Body of pancreas (tissue), 4 donors: Measurements from ENCODE around the gene C2orf81. TPM values are rescaled to one million over a fixed set of nuclear protein-coding genes. Genes with fewer than 3 reads are reported as not detected.

Experiments
- ATAC-seq: fragments of 150-250 bp; one replicate; pipeline ENCODE4 v1.9.1; 2016
- DNase-seq, 4 donors: peaks; one replicate each; pipeline ENCODE4 v3.0.0-alpha.2; 2019
- H3K27ac ChIP-seq, 4 donors: fragments of 200-600 bp; sonication (generic); 1 replicate in 3 of 4; 2 replicates in 1 of 4; pipeline versions ENCODE4 v1.5.1 to v1.6.1; 2016 to 2019; ENCODE audit warnings: mild to moderate bottlenecking in 1 of 4, mixed read lengths in 1 of 4, moderate library complexity in 1 of 4
- H3K27me3 ChIP-seq, 2 donors: fragments of 200-600 bp; sonication (generic); one replicate each; pipeline ENCODE4 v1.6.0; 2016; ENCODE audit warnings: mild to moderate bottlenecking in 1 of 2
- H3K36me3 ChIP-seq, 2 donors: fragments of 200-600 bp; sonication (generic); replicated peaks in 1 of 2; 2 replicates each; pipeline ENCODE4 v1.5.1; 2016; ENCODE audit warnings: low read depth in 2 of 2; ENCODE audit not compliant: insufficient read depth in 1 of 2
- H3K4me1 ChIP-seq: fragments of 200-600 bp; sonication (generic); one replicate; pipeline ENCODE4 v1.6.0; 2016
- H3K4me3 ChIP-seq, 2 donors: fragments of 200-600 bp; sonication (generic); 1 replicate in 1 of 2; 2 replicates in 1 of 2; pipeline ENCODE4 v1.5.1; 2016 to 2019
- H3K9me3 ChIP-seq, 3 donors: fragments of 200-600 bp; sonication (generic); 1 replicate in 2 of 3; 2 replicates in 1 of 3; pipeline ENCODE4 v1.5.1; 2016
- POLR2A ChIP-seq, 3 donors: fragments of 450-650 bp; IDR thresholded peaks; one replicate each; pipeline ENCODE4 v1.6.1; 2016; ENCODE audit warnings: antibody characterized with exemption in 3 of 3, mild to moderate bottlenecking in 2 of 3
- WGBS, 2 donors: methylation state at CpG; one replicate each; pipeline ENCODE4 v1.1.5; 2017; 5-methylcytosine and 5-hydroxymethylcytosine counted together
- intact Hi-C: fragments of 100-400 bp; cut with DNase I; formaldehyde crosslinking; loops from one replicate; pipeline ENCODE4 v1.15.1; 2023
- total RNA-seq, 2 donors: library from RNA; depleted of rRNA; stranded (reverse); fragments of >200 nt; gene quantifications; one replicate each; pipeline ENCODE4 v1.1.0, GENCODE V29; 2016
- TF ChIP-seq, protein P1 (sequence below), 7 experiments: fragments of 450-650 bp in 4 of 7; fragments of 200-600 bp in 3 of 7; sonication (generic) in 3 of 7; IDR thresholded peaks; one replicate each; pipeline ENCODE4 v1.5.1; 2016 to 2019; ENCODE audit warnings: antibody characterized with exemption in 7 of 7

The C2orf81 gene
- total RNA-seq, 2 donors from 2014 or later = 0.33 to 1.6 TPM

DNA sequence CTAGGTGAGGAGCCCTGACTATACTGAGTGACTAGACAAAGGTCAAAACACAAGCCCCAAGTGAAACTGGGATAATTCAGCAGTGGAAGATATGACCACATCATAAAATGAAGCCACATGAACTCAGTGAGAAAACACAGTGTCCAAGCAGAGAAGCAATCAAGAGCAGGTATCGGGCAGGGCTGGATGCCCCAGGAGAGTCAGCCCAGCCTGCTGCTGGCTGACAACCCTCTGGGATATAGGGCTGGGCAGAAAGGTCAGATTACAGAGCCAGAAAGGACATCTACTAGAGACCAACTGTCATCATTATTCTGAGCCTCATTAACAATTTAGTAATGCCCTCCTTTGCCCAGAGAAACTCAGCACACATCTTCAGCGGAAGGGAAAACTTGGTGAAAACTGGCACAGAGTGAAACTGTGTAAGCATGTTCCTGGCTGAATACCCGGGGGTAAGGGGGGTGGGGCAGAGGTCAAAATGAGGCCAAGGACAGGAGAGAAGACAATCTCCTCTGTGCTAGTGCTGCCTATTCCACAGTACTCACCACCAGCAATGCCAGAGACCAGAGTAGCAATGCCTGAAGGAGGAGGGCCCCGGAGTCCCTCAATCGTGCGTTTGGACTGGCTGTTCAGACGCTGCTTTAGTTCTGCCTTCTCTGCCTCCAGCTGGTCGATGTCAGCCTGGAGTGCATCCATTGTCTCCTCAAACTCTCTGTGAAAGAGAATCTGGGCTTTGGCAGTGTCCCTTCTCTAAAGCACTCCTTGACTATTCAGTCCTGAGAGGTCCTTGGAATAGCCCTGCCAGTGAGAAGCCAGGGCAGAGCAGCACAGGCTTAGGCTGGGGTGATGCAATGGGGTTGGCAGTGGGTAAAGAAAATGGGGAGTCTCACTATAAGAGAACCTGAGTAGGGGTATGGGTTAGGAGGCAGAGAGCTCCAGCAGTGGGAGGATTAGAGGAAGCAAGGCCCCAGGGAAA, 56.6 kb downstream of the C2orf81 start:
- intact Hi-C loops = no loop called here
- Histone ChIP-seq H3K36me3 (peaks cover 10 to 60% of the 10 kb centered on the region in 2 donors), H3K9me3 (no peaks in the 10 kb centered on the region), H3K4me1 (no peaks in the 10 kb centered on the region), H3K27me3 (no peaks in the 10 kb centered on the region), H3K27ac (no peak overlapping the region), H3K4me3 (no peak overlapping the region)
- DNase-seq (no peak), ATAC-seq (no peak)
- 77 to 82% methylated on average over 8 of the region's 8 CpGs for WGBS, 2 donors
- TF ChIP-seq POLR2A (IDR thresholded peaks at IDR 0.05) = no peak
- TF ChIP-seq, protein P1, sequence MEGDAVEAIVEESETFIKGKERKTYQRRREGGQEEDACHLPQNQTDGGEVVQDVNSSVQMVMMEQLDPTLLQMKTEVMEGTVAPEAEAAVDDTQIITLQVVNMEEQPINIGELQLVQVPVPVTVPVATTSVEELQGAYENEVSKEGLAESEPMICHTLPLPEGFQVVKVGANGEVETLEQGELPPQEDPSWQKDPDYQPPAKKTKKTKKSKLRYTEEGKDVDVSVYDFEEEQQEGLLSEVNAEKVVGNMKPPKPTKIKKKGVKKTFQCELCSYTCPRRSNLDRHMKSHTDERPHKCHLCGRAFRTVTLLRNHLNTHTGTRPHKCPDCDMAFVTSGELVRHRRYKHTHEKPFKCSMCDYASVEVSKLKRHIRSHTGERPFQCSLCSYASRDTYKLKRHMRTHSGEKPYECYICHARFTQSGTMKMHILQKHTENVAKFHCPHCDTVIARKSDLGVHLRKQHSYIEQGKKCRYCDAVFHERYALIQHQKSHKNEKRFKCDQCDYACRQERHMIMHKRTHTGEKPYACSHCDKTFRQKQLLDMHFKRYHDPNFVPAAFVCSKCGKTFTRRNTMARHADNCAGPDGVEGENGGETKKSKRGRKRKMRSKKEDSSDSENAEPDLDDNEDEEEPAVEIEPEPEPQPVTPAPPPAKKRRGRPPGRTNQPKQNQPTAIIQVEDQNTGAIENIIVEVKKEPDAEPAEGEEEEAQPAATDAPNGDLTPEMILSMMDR (IDR thresholded peaks at IDR 0.05) = no peak

Other genes starting within 250 kb of the C2orf81 start
- 10 to 100 TPM; 26.7 to 37.9 TPM for gene MOB1A, start 242.7 kb downstream of the C2orf81 start, total RNA-seq
- 10 to 100 TPM; 15.8 to 25.7 TPM for gene MTHFD2, start 223.0 kb downstream of the C2orf81 start, total RNA-seq
- gene SLC4A5, start 78.2 kb downstream of the C2orf81 start, total RNA-seq = 1 to 10 TPM; 2.3 to 8.3 TPM
- 10 to 100 TPM; 71.3 to 82.4 TPM for gene DCTN1, start 41.3 kb downstream of the C2orf81 start, total RNA-seq
- 10 to 100 TPM in 1 of 2 donors, under 1 TPM in 1; 0.99 to 14.3 TPM for gene WDR54, start 111 bp upstream of the C2orf81 start, total RNA-seq
- gene RTKN, start 20.3 kb upstream of the C2orf81 start, total RNA-seq = 10 to 100 TPM; 36.1 to 80.8 TPM
- 10 to 100 TPM in 1 of 2 donors, 1 to 10 TPM in 1; 6.3 to 32.4 TPM for gene INO80B, start 33.5 kb upstream of the C2orf81 start, total RNA-seq
- 10 to 100 TPM; 35.3 to 56.3 TPM for gene WBP1, start 36.8 kb upstream of the C2orf81 start, total RNA-seq
- 10 to 100 TPM; 43.6 to 65.9 TPM for gene MOGS, start 43.8 kb upstream of the C2orf81 start, total RNA-seq
- gene MRPL53, start 51.1 kb upstream of the C2orf81 start, total RNA-seq = 10 to 100 TPM; 20.1 to 88.2 TPM
- 10 to 100 TPM; 20.5 to 39.2 TPM for gene CCDC142, start 61.4 kb upstream of the C2orf81 start, total RNA-seq
- gene TTC31, start 61.5 kb upstream of the C2orf81 start, total RNA-seq = 10 to 100 TPM; 26.5 to 28.3 TPM
- gene LBX2, start 78.0 kb upstream of the C2orf81 start, total RNA-seq = 1 to 10 TPM; 2.3 to 7.6 TPM
- 10 to 100 TPM; 16.5 to 22.3 TPM for gene PCGF1, start 86.1 kb upstream of the C2orf81 start, total RNA-seq
- gene TLX2, start 92.8 kb upstream of the C2orf81 start, total RNA-seq = not detected
- 1 to 10 TPM in 1 of 2 donors, not detected in 1; 2.0 TPM for gene DQX1, start 104.6 kb upstream of the C2orf81 start, total RNA-seq
- gene AUP1, start 108.1 kb upstream of the C2orf81 start, total RNA-seq = 100 to 1,000 TPM in 1 of 2 donors, 10 to 100 TPM in 1; 82.5 to 170 TPM
- gene HTRA2, start 108.3 kb upstream of the C2orf81 start, total RNA-seq = 10 to 100 TPM; 14.3 to 14.5 TPM
- 1 to 10 TPM in 1 of 2 donors, under 1 TPM in 1; 0.33 to 3.1 TPM for gene LOXL3, start 132.3 kb upstream of the C2orf81 start, total RNA-seq
- 10 to 100 TPM in 1 of 2 donors, 1 to 10 TPM in 1; 9.2 to 15.3 TPM for gene DOK1, start 133.1 kb upstream of the C2orf81 start, total RNA-seq
- not detected for gene M1AP, start 226.7 kb upstream of the C2orf81 start, total RNA-seq
- 1 to 10 TPM; 3.1 to 4.6 TPM for gene SEMA4F, start 232.6 kb upstream of the C2orf81 start, total RNA-seq